Choroid plexus epithelial cell (primary cell): ENCODE data around the gene CKAP2L.

Experiments used
- DNase-seq: peaks from one replicate; pipeline ENCODE4 v3.0.0-alpha.2; 2010; ENCODE audit warnings: low read depth
- H3K4me3 ChIP-seq: 2 replicates; pipeline ENCODE4 v1.5.1; 2011; ENCODE audit warnings: low read depth, mild to moderate bottlenecking, control low read depth, low read length, moderate library complexity
- CTCF ChIP-seq: conservative IDR thresholded peaks from 2 replicates; pipeline ENCODE4 v1.5.1; 2011; ENCODE audit warnings: low read depth, mild to moderate bottlenecking, control low read depth, inconsistent platforms, low read length, moderate library complexity

Gene CKAP2L

DNA sequence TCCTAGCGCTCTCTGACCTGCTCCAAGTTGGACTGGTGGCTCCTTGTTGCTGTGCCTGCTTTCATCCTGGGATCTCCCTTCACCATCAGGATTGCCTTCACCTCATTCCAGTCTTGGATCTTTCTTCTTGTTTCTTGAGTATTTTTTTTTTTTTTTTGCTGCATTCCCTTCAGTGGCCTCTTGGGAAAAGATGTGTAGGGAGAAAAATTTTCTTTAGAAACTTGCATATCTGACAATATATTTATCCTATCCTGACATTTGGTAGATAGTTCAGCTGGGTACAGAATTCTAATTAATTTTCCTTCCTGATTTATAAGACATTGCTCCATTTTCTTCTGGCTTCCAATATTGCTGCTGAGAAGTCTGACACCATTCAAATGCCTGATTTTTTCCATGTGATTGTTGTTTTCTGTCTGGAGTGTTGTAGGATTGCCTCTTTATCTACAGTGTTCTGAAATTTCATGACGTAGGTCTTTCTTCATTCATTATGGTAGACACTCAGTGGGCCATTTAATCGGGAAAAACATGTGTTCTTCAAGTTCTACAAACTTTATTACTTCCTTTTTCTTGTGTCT is 42.9 kb upstream of the CKAP2L start:
- TF ChIP-seq CTCF = peak; percentile 34
- peak; percentile 34 for DNase-seq

DNA sequence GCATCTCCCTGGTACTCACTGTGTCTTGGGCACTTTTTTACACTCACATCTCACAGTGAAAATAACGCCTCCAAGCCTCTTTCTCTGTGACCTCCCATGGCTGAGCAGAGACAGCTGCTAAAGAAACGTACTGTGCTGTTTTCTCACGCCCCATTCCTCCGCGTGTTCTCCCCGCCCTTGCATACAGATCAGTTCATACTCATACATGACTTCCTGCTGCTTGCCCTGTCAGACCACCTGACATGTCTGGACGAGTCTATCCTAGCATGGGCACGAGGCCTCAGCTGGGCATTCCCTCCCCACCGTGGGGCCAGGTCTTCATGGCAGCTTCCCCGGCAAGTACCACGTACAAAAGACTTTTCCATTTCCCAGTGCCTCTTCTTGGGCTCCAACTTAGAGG is 41.1 kb upstream of the CKAP2L start:
- no peak for TF ChIP-seq CTCF
- DNase-seq = peak; percentile 31
- H3K4me3 ChIP-seq = no peak overlapping the region

More for the DNA sequence above, 42.9 kb upstream of the CKAP2L start:
- H3K4me3 ChIP-seq = no peak overlapping the region

DNA sequence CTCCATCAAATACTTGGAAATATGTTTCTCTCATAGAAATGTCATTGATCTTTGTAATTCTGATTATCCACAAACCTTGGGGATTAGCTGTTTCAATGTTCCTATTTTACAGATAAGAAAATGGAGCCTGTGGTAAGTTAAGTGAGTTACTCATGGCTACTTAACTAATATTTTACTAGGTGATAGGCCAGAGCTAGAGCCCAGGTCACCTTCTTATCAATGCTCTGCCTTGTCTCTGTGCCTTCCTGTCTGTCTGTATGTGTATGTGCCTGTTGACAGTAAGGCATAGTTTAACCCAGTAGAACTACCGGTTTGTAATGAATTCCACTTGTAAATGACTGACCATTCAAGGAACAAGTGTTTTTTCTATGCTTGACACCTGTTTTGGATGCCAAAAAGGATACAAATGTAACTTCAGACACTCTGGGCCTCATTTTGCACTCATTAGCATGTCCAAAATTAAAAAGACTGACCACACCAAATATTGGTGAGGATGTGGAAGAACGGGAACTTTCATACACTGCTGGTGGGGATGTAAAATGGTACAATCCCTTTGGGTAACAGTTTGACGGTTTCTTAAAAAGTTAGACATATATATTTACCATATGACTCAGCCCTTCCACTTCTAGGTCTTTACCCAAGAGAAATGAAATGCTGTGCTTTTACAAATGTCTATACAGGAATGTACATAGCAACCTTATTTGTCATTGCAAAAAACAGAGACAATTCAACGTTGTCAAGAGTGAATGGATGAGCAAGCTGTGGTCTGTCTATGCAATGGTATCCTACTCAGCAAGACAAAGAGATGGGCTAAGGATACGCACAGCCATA is 39.5 kb upstream of the CKAP2L start:
- no peak for TF ChIP-seq CTCF

GRCh38 chr2:112800881-112801583 is 36.6 kb upstream of the CKAP2L start:
- TF ChIP-seq CTCF = no peak
- no peak overlapping the region for H3K4me3 ChIP-seq
- DNase-seq = no peak

More for the DNA sequence above, 39.5 kb upstream of the CKAP2L start:
- H3K4me3 ChIP-seq = no peak overlapping the region
- DNase-seq = peak; percentile 90

DNA sequence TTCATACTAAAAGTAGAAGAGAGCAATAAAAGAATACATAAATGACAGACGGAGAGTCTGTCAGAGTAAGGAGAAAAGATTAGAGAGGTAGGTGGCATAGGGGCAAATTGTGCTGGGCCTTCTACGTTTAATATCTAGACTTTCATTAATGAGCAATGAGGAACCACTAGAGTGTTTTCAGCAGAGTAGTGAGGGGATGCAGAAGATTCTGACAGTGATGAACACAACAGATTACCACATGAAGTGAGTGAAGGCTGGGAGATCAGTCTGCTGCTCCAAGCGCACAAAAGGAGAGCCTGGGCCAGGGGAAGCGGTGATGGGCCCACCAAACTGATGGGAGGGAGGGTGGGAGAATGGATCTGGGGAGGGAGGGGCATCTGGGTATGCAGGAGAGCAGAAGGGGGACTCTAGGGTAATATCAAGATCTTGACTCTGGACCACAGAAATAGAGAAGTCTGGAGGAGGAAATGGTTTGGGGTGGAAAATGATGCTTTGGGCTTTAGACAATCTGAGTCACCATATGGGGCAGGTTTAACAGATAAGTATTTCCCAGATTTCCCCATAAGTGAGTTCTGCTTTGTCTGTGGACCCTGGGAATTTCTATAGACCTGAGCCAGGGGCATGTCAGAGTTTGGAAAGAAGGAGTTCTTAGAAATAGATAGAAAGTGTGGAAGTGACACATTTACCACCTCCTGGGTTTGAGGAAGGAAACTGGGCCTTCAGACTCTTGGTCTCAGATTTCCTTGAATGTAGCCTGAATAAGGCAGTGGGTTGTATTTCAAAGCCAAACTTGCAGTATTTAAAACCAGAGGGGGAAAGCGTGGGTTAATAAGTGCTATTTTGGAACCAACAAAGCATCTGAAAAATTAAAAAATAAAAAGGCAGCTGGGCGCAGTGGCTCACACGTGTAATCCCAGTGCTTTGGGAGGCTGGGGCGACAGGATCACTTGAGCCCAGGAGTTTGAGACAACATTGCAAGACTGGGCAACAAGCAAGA is 34.9 kb upstream of the CKAP2L start:
- no peak for DNase-seq
- TF ChIP-seq CTCF = no peak
- H3K4me3 ChIP-seq = no peak overlapping the region

GRCh38 chr2:112796486-112796885 is 32.1 kb upstream of the CKAP2L start:
- DNase-seq = no peak
- no peak overlapping the region for H3K4me3 ChIP-seq
- no peak for TF ChIP-seq CTCF
